Right atrium auricular region (tissue), 2 donors: Measurements from ENCODE around the gene DBN1. TPM values are rescaled to one million over a fixed set of nuclear protein-coding genes. Genes with fewer than 3 reads are reported as not detected.

Source experiments
- DNase-seq: peaks from one replicate; pipeline ENCODE4 v3.0.0-alpha.2; 2019; ENCODE audit warnings: low spot score
- H3K27ac ChIP-seq, 2 donors: fragments of 200-600 bp; sonication (generic); 1 replicate in 1 of 2; 2 replicates in 1 of 2; pipeline ENCODE4 v1.5.1; 2016 to 2019
- H3K27me3 ChIP-seq, 2 donors: fragments of 200-600 bp; sonication (generic); one replicate each; pipeline versions ENCODE4 v1.5.1 to v1.6.0; 2017 to 2019
- H3K36me3 ChIP-seq: fragments of 200-600 bp; sonication (generic); one replicate; pipeline ENCODE4 v1.5.1; 2016
- H3K4me1 ChIP-seq, 2 donors: fragments of 200-600 bp; sonication (generic); one replicate each; pipeline versions ENCODE4 v1.5.1 to v1.6.0; 2017 to 2019
- H3K4me3 ChIP-seq, 2 donors: fragments of 200-600 bp; sonication (generic); 1 replicate in 1 of 2; 2 replicates in 1 of 2; pipeline ENCODE4 v1.5.1; 2017 to 2019; ENCODE audit warnings: mild to moderate bottlenecking in 1 of 2, moderate library complexity in 1 of 2
- H3K9me3 ChIP-seq, 2 donors: fragments of 200-600 bp; sonication (generic); one replicate each; pipeline ENCODE4 v1.5.1; 2019
- CTCF ChIP-seq, 2 donors: fragments of 200-600 bp; sonication (generic); IDR thresholded peaks; one replicate each; pipeline ENCODE4 v1.5.1; 2019; ENCODE audit warnings: antibody characterized with exemption in 2 of 2
- total RNA-seq, 2 donors: library from RNA; depleted of rRNA; stranded (reverse); fragments of >200 nt; gene quantifications; one replicate each; pipeline ENCODE4 v1.1.0, GENCODE V29; 2016

The DBN1 gene
- total RNA-seq, 2 donors from 2014 or later, result 25.0 to 47.2 TPM

- H3K36me3 ChIP-seq, result peaks cover 8% of the 10 kb centered on the region
- no peaks in the 10 kb centered on the region for H3K27me3 ChIP-seq
- H3K9me3 ChIP-seq, result no peaks in the 10 kb centered on the region
- DNase-seq, result no peak
- peaks cover 0 to 24% of the 10 kb centered on the region in 2 donors for H3K4me1 ChIP-seq
- H3K4me3 ChIP-seq, result no peak overlapping the region
- no peak for TF ChIP-seq CTCF (IDR thresholded peaks at IDR 0.05)
- no peak overlapping the region for H3K27ac ChIP-seq
Measured at GRCh38 chr5:177443144-177443983, 30.1 kb downstream of the DBN1 start.

GRCh38 chr5:177442066-177442826 is 31.2 kb downstream of the DBN1 start:
- Histone ChIP-seq H3K27me3 (no peaks in the 10 kb centered on the region), H3K9me3 (no peaks in the 10 kb centered on the region), H3K27ac (no peak overlapping the region), H3K4me3 (no peak overlapping the region), H3K36me3 (peaks cover 19% of the 10 kb centered on the region), H3K4me1 (peaks cover 0 to 13% of the 10 kb centered on the region in 2 donors)
- no peak for TF ChIP-seq CTCF (IDR thresholded peaks at IDR 0.05)
- DNase-seq, result no peak

- Histone ChIP-seq H3K27ac (no peak overlapping the region), H3K36me3 (peaks cover 28% of the 10 kb centered on the region), H3K4me3 (no peak overlapping the region), H3K27me3 (no peaks in the 10 kb centered on the region), H3K9me3 (no peaks in the 10 kb centered on the region), H3K4me1 (peaks cover 0 to 6% of the 10 kb centered on the region in 2 donors)
- DNase-seq, result no peak
- TF ChIP-seq CTCF (IDR thresholded peaks at IDR 0.05), result no peak
Measured at GRCh38 chr5:177440990-177441780, 32.2 kb downstream of the DBN1 start.

GRCh38 chr5:177440211-177440989 is 33.0 kb downstream of the DBN1 start:
- no peak for DNase-seq
- TF ChIP-seq CTCF (IDR thresholded peaks at IDR 0.05), result no peak
- Histone ChIP-seq H3K4me1 (no peaks in the 10 kb centered on the region), H3K36me3 (peaks cover 36% of the 10 kb centered on the region), H3K4me3 (no peak overlapping the region), H3K27ac (no peak overlapping the region), H3K9me3 (no peaks in the 10 kb centered on the region), H3K27me3 (no peaks in the 10 kb centered on the region)

GRCh38 chr5:177439518-177440053 is 33.8 kb downstream of the DBN1 start:
- DNase-seq, result no peak

More at GRCh38 chr5:177439518-177440053, 33.8 kb downstream of the DBN1 start:
- no peaks in the 10 kb centered on the region for H3K9me3 ChIP-seq
- TF ChIP-seq CTCF (IDR thresholded peaks at IDR 0.05), result no peak
- peaks cover 44% of the 10 kb centered on the region for H3K36me3 ChIP-seq
- H3K27ac ChIP-seq, result no peak overlapping the region
- H3K4me3 ChIP-seq, result no peak overlapping the region
- no peaks in the 10 kb centered on the region for H3K4me1 ChIP-seq
- no peaks in the 10 kb centered on the region for H3K27me3 ChIP-seq
